GM10248 (cell line): Measurements from ENCODE around the gene UPP1.
A peak's percentile ranks its signal among the peaks of the same experiment; 100 is the strongest.

ENCODE experiments used
- CTCF ChIA-PET: fragments of 300-600 bp; sonication (Branson Sonifier 250); formaldehyde crosslinking; extraction: SDS; loops from one replicate; lab custom pipeline; 2021; ENCODE audit warnings: antibody characterized with exemption; lab: Yijun Ruan, JAX
- POLR2A ChIA-PET: fragments of 350-650 bp; sonication (Branson Sonifier 250); formaldehyde crosslinking; extraction: SDS; loops from one replicate; lab custom pipeline; 2020; ENCODE audit warnings: antibody characterized with exemption; lab: Yijun Ruan, JAX
- DNase-seq: peaks from one replicate; pipeline ENCODE4 v3.0.0; 2012; ENCODE audit errors: extremely low spot score
- CTCF ChIP-seq: IDR thresholded peaks from 2 replicates; pipeline ENCODE4 v1.5.1; 2012; ENCODE audit warnings: mild to moderate bottlenecking, low read depth; ENCODE audit errors: extremely low read depth, missing control alignments, control extremely low read depth

UPP1 gene

GRCh38 chr7:48084727-48085432, 4.2 kb upstream of the UPP1 start:
- peak; percentile 83 for DNase-seq
- CTCF ChIA-PET, result interaction anchor here (0.9 to 4.3 kb wide), 7 partner anchors 11 to 147 kb away, joined by 3 to 20 read pairs (median 6); no protein-coding TSS in a partner anchor
- POLR2A ChIA-PET, result interaction anchor here (0.6 kb wide), 2 partner anchors 33 to 147 kb away, joined by 3 to 4 read pairs; no protein-coding TSS in a partner anchor
- no peak for TF ChIP-seq CTCF

- no peak for DNase-seq
- CTCF ChIA-PET, result interaction anchor here (1.3 to 4.3 kb wide), 5 partner anchors 10 to 140 kb away, joined by 4 to 20 read pairs (median 6); no protein-coding TSS in a partner anchor
- no peak for TF ChIP-seq CTCF
- POLR2A ChIA-PET, result interaction anchor here (0.6 kb wide), 1 partner anchor 34 kb away, joined by 4 read pairs; no protein-coding TSS in a partner anchor
Observed at GRCh38 chr7:48085433-48085791, 3.7 kb upstream of the UPP1 start.

- ChIA-PET CTCF (interaction anchor here (1.3 to 4.3 kb wide), 5 partner anchors 10 to 140 kb away, joined by 4 to 20 read pairs (median 6); no protein-coding TSS in a partner anchor), POLR2A (no interaction called here)
- no peak for DNase-seq
- TF ChIP-seq CTCF, result no peak
Observed at GRCh38 chr7:48085942-48086341, 3.1 kb upstream of the UPP1 start.

- no peak for DNase-seq
- ChIA-PET CTCF (interaction anchor here (1.0 to 4.3 kb wide), 4 partner anchors 24 to 142 kb away, joined by 3 to 20 read pairs (median 4); no protein-coding TSS in a partner anchor), POLR2A (no interaction called here)
- TF ChIP-seq CTCF, result no peak
Observed at GRCh38 chr7:48087349-48087748, 1.7 kb upstream of the UPP1 start.

GRCh38 chr7:48088559-48089045, 463 bp upstream of the UPP1 start:
- ChIA-PET POLR2A (interaction anchor here (0.6 to 1.0 kb wide), 2 partner anchors 16 to 61 kb away, joined by 3 to 4 read pairs; no protein-coding TSS in a partner anchor), CTCF (interaction anchor here (1.2 to 2.3 kb wide), 5 partner anchors 10 to 143 kb away, joined by 3 to 8 read pairs (median 6); no protein-coding TSS in a partner anchor)
- DNase-seq, result peak; percentile 45
- no peak for TF ChIP-seq CTCF

GRCh38 chr7:48090095-48090805, 1.2 kb downstream of the UPP1 start:
- ChIA-PET POLR2A (interaction anchor here (0.7 kb wide), 1 partner anchor 108 kb away, joined by 3 read pairs; no protein-coding TSS in a partner anchor), CTCF (interaction anchor here (0.8 to 2.3 kb wide), 2 partner anchors 9 to 99 kb away, joined by 3 to 6 read pairs; no protein-coding TSS in a partner anchor)
- TF ChIP-seq CTCF, result no peak
- no peak for DNase-seq
